ENCODE data around the gene MAPK11.

MAPK11 gene

DNA sequence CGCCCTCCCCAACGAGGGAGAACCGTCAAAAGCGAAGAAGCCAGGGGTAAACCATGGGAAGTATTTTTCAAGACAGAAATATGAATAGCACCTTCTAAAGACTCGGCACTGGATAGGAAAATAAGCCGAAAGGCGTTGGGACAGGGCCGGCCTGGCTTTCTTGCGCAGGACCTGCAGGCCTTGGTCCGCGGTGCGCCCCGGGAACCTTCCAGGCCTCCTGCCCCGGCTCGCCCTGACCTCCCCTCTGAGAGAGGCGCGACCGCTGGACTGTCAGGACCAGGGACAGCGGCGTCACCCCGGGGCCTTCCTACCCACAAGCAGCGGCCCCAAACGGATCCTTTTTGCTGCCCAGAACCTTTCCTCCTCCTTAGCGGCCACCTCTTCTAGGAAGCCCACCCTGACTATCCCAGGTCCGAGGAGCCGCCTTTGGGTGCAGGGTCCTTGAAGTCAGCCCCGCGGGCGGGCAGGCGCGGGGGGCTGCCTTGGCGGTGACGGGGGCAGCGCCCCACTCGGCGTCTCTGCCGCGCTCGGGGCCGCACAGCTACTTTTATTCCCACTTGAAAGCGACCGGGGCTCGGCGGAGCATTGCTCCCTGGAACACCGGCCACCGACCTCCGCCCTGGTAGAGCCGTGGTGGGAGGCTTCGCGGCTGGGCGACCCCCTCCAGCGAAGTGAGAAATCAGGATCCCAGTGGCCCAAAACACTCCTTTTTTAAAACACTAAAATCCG, 650 bp upstream of the MAPK11 start:
- Mint-ChIP-seq H3K4me1 (peaks cover 11% of the 10 kb centered on the region), H3K4me3 (peak overlapping the region; percentile 73 to 79 (median 73)), H3K9me3 (no peaks in the 10 kb centered on the region), H3K36me3 (ENCODE audit: low read depth) (peaks cover 15% of the 10 kb centered on the region), H3K27ac (no peak overlapping the region), H3K27me3 (ENCODE audit: low read depth) (peaks cover 17% of the 10 kb centered on the region)
- no peak for TF ChIP-seq CTCF (IDR thresholded peaks at IDR 0.05; ENCODE audit: unreplicated experiment in 3 of 3)

DNA sequence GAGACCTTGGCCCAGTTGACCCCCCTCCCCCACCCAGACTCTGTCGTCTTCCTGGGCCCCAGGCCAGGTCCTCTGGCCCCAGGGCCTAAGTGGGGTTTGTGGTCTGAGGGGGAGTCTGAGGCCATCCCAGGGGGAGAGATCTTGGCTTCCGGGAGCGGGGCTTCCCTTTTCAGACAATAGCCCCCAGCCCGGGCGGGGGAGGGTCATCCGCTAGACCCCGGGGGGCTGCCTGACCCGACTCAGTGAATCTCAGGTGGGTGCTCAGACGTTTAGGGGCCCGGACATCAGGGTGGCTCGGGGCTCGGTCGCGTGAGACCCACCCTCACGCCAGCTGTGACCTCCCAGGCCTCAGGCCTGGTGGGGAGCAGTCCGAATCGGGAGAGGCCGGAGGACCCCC, 609 bp downstream of the MAPK11 start:
- Mint-ChIP-seq H3K36me3 (ENCODE audit: low read depth) (peaks cover 6% of the 10 kb centered on the region), H3K27ac (peak overlapping the region in 1 of 3 experiments; percentile 33), H3K4me3 (peak overlapping the region; percentile 71 to 81 (median 77)), H3K9me3 (no peaks in the 10 kb centered on the region), H3K4me1 (peaks cover 11% of the 10 kb centered on the region), H3K27me3 (ENCODE audit: low read depth) (peaks cover 17% of the 10 kb centered on the region)
- no peak for TF ChIP-seq CTCF (IDR thresholded peaks at IDR 0.05; ENCODE audit: unreplicated experiment in 3 of 3)

GRCh38 chr22:50268655-50269113, 1.5 kb downstream of the MAPK11 start:
- peaks cover under 1% of the 10 kb centered on the region for H3K36me3 Mint-ChIP-seq (ENCODE audit: low read depth)
- no peak overlapping the region for H3K27ac Mint-ChIP-seq
- H3K4me3 Mint-ChIP-seq = peak overlapping the region; percentile 55 to 81 (median 68)
- H3K9me3 Mint-ChIP-seq = no peaks in the 10 kb centered on the region
- peaks cover 17% of the 10 kb centered on the region for H3K27me3 Mint-ChIP-seq (ENCODE audit: low read depth)
- no peak for TF ChIP-seq CTCF (IDR thresholded peaks at IDR 0.05; ENCODE audit: unreplicated experiment in 3 of 3)
- H3K4me1 Mint-ChIP-seq = peaks cover 5% of the 10 kb centered on the region

- H3K36me3 Mint-ChIP-seq (ENCODE audit: low read depth) = no peaks in the 10 kb centered on the region
- H3K4me1 Mint-ChIP-seq = peaks cover 4% of the 10 kb centered on the region
- no peaks in the 10 kb centered on the region for H3K9me3 Mint-ChIP-seq
- H3K27ac Mint-ChIP-seq = no peak overlapping the region
- H3K27me3 Mint-ChIP-seq (ENCODE audit: low read depth) = peaks cover 17% of the 10 kb centered on the region
- TF ChIP-seq CTCF (IDR thresholded peaks at IDR 0.05; ENCODE audit: unreplicated experiment in 3 of 3) = no peak
- peak overlapping the region in 2 of 3 experiments; percentile 68 to 81 for H3K4me3 Mint-ChIP-seq
Observed at GRCh38 chr22:50267591-50268390, 2.4 kb downstream of the MAPK11 start.

GRCh38 chr22:50266994-50267393, 3.2 kb downstream of the MAPK11 start:
- no peak for TF ChIP-seq CTCF (IDR thresholded peaks at IDR 0.05; ENCODE audit: unreplicated experiment in 3 of 3)
- Mint-ChIP-seq H3K27me3 (ENCODE audit: low read depth) (peaks cover 22% of the 10 kb centered on the region), H3K4me1 (peaks cover 4% of the 10 kb centered on the region), H3K9me3 (no peaks in the 10 kb centered on the region), H3K36me3 (ENCODE audit: low read depth) (no peaks in the 10 kb centered on the region), H3K27ac (no peak overlapping the region), H3K4me3 (no peak overlapping the region)

Data from nephron (organoid).